Stimulated activated CD8-positive, alpha-beta memory T cell treated with anti-CD3 and anti-CD28 coated beads, Interleukin-7, amount 100 ng/mL, for 4 hours (primary cell): ENCODE data around the gene OBP2B.
"Not testable (repeated sequence)": the region's sequence is repeated elsewhere in the genome, so short reads cannot be mapped to it uniquely, and the experiment has no call there.

ENCODE experiments used
- DNase-seq, 2 donors: peaks; one replicate each; pipeline ENCODE4 v3.0.0-alpha.2; 2020; ENCODE audit warnings: low read depth in 2 of 2

Gene OBP2B

GRCh38 chr9:133221177-133221809, 12.2 kb upstream of the OBP2B start:
- DNase-seq = no peak

- not testable (repeated sequence) for DNase-seq
Observed at GRCh38 chr9:133218049-133218975, 9.3 kb upstream of the OBP2B start.

GRCh38 chr9:133217333-133217988, 8.4 kb upstream of the OBP2B start:
- not testable (repeated sequence) for DNase-seq

- DNase-seq = not testable (repeated sequence)
Observed at GRCh38 chr9:133214276-133214675, 5.2 kb upstream of the OBP2B start.

- no peak for DNase-seq
Observed at GRCh38 chr9:133210609-133211008, 1.6 kb upstream of the OBP2B start.

GRCh38 chr9:133210202-133210532, 1.1 kb upstream of the OBP2B start:
- no peak for DNase-seq

- not testable (repeated sequence) for DNase-seq
Observed at GRCh38 chr9:133209327-133210201, 514 bp upstream of the OBP2B start.

GRCh38 chr9:133208171-133208879, 725 bp downstream of the OBP2B start:
- DNase-seq = not testable (repeated sequence)

- DNase-seq = no peak
Observed at GRCh38 chr9:133207540-133208170, 1.4 kb downstream of the OBP2B start.

- no peak for DNase-seq
Observed at GRCh38 chr9:133207021-133207531, 2.0 kb downstream of the OBP2B start.

GRCh38 chr9:133205996-133206931, 2.8 kb downstream of the OBP2B start:
- DNase-seq = no peak

GRCh38 chr9:133205481-133205887, 3.6 kb downstream of the OBP2B start:
- not testable (repeated sequence) for DNase-seq

GRCh38 chr9:133204993-133205336, 4.1 kb downstream of the OBP2B start:
- DNase-seq = no peak

- no peak for DNase-seq
Observed at GRCh38 chr9:133204335-133204992, 4.6 kb downstream of the OBP2B start.

GRCh38 chr9:133203506-133204075, 5.5 kb downstream of the OBP2B start:
- no peak for DNase-seq

GRCh38 chr9:133202688-133203453, 6.2 kb downstream of the OBP2B start:
- DNase-seq = no peak

- DNase-seq = no peak
Observed at GRCh38 chr9:133202145-133202513, 6.9 kb downstream of the OBP2B start.
